ENCODE results near the gene DIS3L2. TPM values are rescaled to one million over a fixed set of nuclear protein-coding genes. Genes with fewer than 3 reads are reported as not detected.

Gene DIS3L2
- total RNA-seq, 2 donors from 2014 or later, result 19.6 to 22.1 TPM

DNA sequence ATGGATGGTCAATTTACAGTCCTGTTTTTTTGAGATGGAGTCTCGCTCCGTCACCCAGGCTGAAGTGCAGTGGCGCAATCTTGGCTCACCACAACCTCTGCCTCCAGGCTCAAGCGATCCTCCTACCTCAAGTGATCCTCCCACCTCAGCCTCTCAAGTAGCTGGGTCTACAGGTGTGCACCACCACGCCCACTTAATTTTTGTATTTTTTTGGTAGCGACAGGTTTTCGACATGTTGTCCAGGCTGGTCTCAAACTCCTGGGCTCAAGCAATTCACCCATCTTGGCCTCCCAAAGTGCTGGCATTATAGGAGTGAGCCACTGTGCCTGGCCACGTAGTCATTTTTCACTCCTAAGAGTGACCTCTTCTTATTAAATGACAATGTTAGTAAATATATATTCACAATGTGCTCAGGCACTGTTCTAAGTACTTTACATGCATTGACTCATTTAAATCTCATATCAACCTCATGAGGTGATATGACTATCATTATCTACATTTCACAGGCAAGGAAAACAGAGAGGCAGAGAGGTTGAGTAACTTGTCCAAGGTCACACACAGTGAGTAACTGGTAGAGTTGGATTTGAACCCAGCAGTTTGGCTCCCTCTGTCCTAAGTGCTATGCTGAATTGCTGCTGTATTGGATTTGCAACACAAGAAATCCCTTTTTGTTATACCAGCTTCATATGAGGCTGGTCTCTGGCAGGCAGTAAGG, 5.6 kb upstream of the DIS3L2 start:
- Histone ChIP-seq H3K36me3 (no peaks in the 10 kb centered on the region), H3K4me1 (peaks cover 0 to 5% of the 10 kb centered on the region in 2 donors), H3K9me3 (peaks cover 0 to 8% of the 10 kb centered on the region in 2 donors), H3K4me3 (no peak overlapping the region), H3K27ac (no peak overlapping the region), H3K27me3 (no peaks in the 10 kb centered on the region)
- DNase-seq (ENCODE audit: low spot score), result no peak
- TF ChIP-seq, protein P1, sequence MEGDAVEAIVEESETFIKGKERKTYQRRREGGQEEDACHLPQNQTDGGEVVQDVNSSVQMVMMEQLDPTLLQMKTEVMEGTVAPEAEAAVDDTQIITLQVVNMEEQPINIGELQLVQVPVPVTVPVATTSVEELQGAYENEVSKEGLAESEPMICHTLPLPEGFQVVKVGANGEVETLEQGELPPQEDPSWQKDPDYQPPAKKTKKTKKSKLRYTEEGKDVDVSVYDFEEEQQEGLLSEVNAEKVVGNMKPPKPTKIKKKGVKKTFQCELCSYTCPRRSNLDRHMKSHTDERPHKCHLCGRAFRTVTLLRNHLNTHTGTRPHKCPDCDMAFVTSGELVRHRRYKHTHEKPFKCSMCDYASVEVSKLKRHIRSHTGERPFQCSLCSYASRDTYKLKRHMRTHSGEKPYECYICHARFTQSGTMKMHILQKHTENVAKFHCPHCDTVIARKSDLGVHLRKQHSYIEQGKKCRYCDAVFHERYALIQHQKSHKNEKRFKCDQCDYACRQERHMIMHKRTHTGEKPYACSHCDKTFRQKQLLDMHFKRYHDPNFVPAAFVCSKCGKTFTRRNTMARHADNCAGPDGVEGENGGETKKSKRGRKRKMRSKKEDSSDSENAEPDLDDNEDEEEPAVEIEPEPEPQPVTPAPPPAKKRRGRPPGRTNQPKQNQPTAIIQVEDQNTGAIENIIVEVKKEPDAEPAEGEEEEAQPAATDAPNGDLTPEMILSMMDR (IDR thresholded peaks at IDR 0.05), result no peak

DNA sequence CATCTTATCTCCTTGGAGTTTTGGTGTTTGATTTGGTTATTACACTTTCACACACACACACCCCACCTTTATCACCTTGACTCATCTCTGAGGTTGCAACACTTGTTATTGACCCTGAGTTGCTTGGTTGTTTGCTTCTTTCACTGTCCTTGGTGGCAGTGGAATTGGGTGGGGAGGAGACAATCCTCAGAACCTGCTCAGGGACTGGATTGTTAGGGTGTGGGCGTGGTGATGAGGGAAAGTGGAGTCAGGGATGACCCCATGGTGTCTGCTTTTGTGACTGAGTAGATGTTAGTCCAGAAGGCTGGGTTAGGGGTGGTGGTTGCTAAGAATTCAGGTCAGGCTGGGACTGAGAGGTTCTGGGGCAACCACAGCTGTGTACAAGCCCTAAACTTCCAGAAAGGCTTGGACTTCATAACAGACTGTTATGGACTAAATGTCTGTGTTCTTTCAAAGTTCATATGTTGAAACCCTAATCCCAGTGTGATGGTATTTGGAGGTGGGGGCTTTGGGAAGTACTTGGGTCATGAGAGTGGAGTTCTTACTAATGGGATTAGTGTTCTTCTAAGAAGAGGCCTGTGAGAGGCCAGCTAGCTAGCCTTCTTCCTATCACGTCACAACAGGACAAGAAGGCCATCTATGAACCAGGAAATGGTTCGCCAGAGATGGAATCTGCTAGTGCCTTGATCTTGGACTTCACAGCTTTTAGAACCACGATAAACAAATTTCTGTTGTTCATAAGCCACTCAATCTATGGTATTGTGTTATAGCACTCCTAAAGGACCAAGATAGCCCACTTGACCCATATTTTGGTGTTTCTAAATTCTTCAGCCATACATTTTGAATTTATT, 3.4 kb upstream of the DIS3L2 start:
- Histone ChIP-seq H3K4me1 (peaks cover 0 to 8% of the 10 kb centered on the region in 2 donors), H3K36me3 (no peaks in the 10 kb centered on the region), H3K27me3 (no peaks in the 10 kb centered on the region), H3K9me3 (no peaks in the 10 kb centered on the region), H3K27ac (no peak overlapping the region), H3K4me3 (no peak overlapping the region)
- no peak for DNase-seq (ENCODE audit: low spot score)
- TF ChIP-seq, protein P1 (IDR thresholded peaks at IDR 0.05), result no peak

DNA sequence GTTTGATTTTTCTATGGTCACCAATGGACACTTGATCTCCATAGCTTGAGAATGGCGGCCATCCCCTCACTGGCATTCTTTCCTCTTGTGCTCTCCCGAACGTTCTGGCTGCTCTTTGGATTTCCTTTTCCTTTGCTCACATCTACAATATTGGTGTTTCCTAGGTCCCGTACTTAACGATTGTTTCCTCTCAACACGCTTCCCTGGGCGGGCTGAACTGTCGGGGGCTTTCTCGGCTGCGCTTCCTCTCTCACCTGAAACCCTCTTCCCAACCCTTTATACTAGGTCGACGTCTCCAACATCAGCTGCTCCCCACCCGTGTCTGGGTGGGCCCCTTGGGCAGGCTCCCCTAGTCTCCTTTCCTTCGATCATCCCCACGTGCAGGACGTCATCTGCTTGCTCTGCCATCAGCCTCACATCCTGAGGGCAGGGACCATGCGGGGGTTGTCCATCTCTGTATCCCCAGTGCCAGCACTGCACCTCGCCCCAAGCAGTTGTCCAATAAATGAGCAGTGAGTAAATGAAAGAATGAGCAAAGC, 634 bp upstream of the DIS3L2 start:
- H3K9me3 ChIP-seq, result no peaks in the 10 kb centered on the region
- TF ChIP-seq, protein P1 (IDR thresholded peaks at IDR 0.05), result no peak
- DNase-seq (ENCODE audit: low spot score), result no peak
- peak overlapping the region; percentile 91 to 92 for H3K4me3 ChIP-seq
- peaks cover 0 to 8% of the 10 kb centered on the region in 2 donors for H3K4me1 ChIP-seq
- no peaks in the 10 kb centered on the region for H3K36me3 ChIP-seq
- H3K27ac ChIP-seq, result peak overlapping the region; percentile 55 to 72
- H3K27me3 ChIP-seq, result no peaks in the 10 kb centered on the region

DNA sequence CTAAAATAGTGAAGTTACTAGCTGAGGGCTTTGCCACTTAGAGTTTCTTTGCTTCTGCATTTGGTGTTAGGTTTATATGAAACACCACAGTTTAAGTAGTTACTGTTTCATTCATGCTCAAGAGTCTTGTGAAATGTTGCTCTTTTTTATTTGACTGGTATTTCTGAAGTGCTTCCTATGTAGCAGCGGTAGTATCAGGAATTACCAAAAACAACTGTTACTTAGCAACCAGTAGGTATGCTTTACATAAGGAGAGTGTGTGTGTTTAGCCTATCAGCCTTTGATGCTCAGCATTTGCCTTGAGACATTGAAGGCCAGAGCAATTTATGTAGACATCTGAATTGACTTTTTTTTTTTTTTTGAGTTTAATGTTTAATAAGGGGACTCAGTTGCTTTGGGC, 3.6 kb downstream of the DIS3L2 start:
- H3K36me3 ChIP-seq, result no peaks in the 10 kb centered on the region
- TF ChIP-seq, protein P1 (IDR thresholded peaks at IDR 0.05), result no peak
- no peak overlapping the region for H3K27ac ChIP-seq
- no peaks in the 10 kb centered on the region for H3K9me3 ChIP-seq
- peaks cover 0 to 8% of the 10 kb centered on the region in 2 donors for H3K4me1 ChIP-seq
- no peaks in the 10 kb centered on the region for H3K27me3 ChIP-seq
- H3K4me3 ChIP-seq, result no peak overlapping the region
- no peak for DNase-seq (ENCODE audit: low spot score)

DNA sequence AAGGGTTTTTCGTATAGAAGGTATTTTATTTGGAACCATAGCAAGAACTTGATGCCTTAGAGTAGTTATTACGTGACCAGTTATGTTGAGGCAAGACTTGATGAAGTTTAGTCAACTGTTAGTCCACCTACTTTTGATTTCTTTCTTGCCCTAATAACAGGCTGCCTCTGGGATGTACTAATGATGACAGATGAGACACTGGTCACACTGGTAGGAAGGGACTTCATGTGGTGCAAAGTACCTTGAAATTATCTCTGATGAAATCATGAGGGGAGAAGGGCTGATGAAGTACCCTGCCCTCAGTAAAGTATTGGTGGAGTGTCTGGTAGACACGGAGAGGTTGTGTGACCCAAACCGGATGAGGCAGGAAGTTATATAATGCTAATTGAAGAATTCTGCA, 5.4 kb downstream of the DIS3L2 start:
- H3K27me3 ChIP-seq, result no peaks in the 10 kb centered on the region
- no peaks in the 10 kb centered on the region for H3K9me3 ChIP-seq
- no peaks in the 10 kb centered on the region for H3K4me1 ChIP-seq

More for the DNA sequence above, 5.4 kb downstream of the DIS3L2 start:
- TF ChIP-seq, protein P1 (IDR thresholded peaks at IDR 0.05), result no peak
- no peak for DNase-seq (ENCODE audit: low spot score)
- Histone ChIP-seq H3K27ac (no peak overlapping the region), H3K36me3 (no peaks in the 10 kb centered on the region), H3K4me3 (no peak overlapping the region)
